CD8-positive, alpha-beta memory T cell (primary cell): Measurements from ENCODE around the gene MISP. TPM values are rescaled to one million over a fixed set of nuclear protein-coding genes. Genes with fewer than 3 reads are reported as not detected.
"Not testable (repeated sequence)": the region's sequence is repeated elsewhere in the genome, so short reads cannot be mapped to it uniquely, and the experiment has no call there.

Experiments used
- CTCF ChIA-PET: fragments of 350-600 bp; sonication (Branson Sonifier 250); formaldehyde crosslinking; loops from one replicate; lab custom pipeline; 2021; ENCODE audit warnings: antibody characterized with exemption; lab: Charles Lee
- POLR2A ChIA-PET: fragments of 350-600 bp; sonication (Branson Sonifier 250); formaldehyde crosslinking; loops from one replicate; lab custom pipeline; 2021; ENCODE audit warnings: antibody characterized with exemption; lab: Charles Lee
- DNase-seq, 5 donors: peaks; one replicate each; pipeline versions ENCODE4 v3.0.0 to v3.0.0-alpha.2; 2020 to 2022; ENCODE audit warnings: mixed read lengths in 1 of 5
- H3K27ac ChIP-seq: one replicate; pipeline ENCODE4 v1.7.0; 2013; ENCODE audit warnings: low read depth, mild to moderate bottlenecking, low read length, moderate library complexity
- H3K27me3 ChIP-seq: 2 replicates; pipeline ENCODE4 v1.7.0; 2013; ENCODE audit warnings: low read length, mild to moderate bottlenecking; ENCODE audit not compliant: insufficient read depth, poor library complexity, severe bottlenecking
- H3K36me3 ChIP-seq: 2 replicates; pipeline ENCODE4 v1.7.0; 2013; ENCODE audit warnings: mild to moderate bottlenecking, low read length, moderate library complexity; ENCODE audit not compliant: insufficient read depth
- H3K4me1 ChIP-seq: 2 replicates; pipeline ENCODE4 v1.7.0; 2013; ENCODE audit warnings: mild to moderate bottlenecking, low read length, moderate library complexity; ENCODE audit not compliant: insufficient read depth
- H3K4me3 ChIP-seq: 2 replicates; pipeline ENCODE4 v1.7.0; 2013; ENCODE audit warnings: mild to moderate bottlenecking, low read length
- H3K9me3 ChIP-seq: 2 replicates; pipeline ENCODE4 v1.7.0; 2013; ENCODE audit warnings: mild to moderate bottlenecking, low read length
- H3K27ac Mint-ChIP-seq, 8 donors: one replicate each; pipeline ENCODE4 v1.8.0; 2020 to 2021; ENCODE audit warnings: mixed read lengths in 8 of 8, mild to moderate bottlenecking in 6 of 8, inconsistent platforms in 3 of 8, moderate library complexity in 3 of 8
- H3K27me3 Mint-ChIP-seq, 2 donors: one replicate each; pipeline ENCODE4 v1.8.0; 2020 to 2021; ENCODE audit warnings: mixed read lengths in 2 of 2, mild to moderate bottlenecking in 1 of 2, moderate library complexity in 1 of 2
- H3K36me3 Mint-ChIP-seq, 3 donors: one replicate each; pipeline ENCODE4 v1.8.0; 2020 to 2021; ENCODE audit warnings: mixed read lengths in 3 of 3, inconsistent platforms in 1 of 3, mild to moderate bottlenecking in 1 of 3
- H3K4me1 Mint-ChIP-seq, 3 donors: one replicate each; pipeline ENCODE4 v1.8.0; 2020 to 2021; ENCODE audit warnings: mixed read lengths in 3 of 3, inconsistent platforms in 1 of 3, mild to moderate bottlenecking in 1 of 3
- H3K4me3 Mint-ChIP-seq, 7 donors: one replicate each; pipeline ENCODE4 v1.8.0; 2020 to 2021; ENCODE audit warnings: mixed read lengths in 7 of 7, mild to moderate bottlenecking in 6 of 7, moderate library complexity in 4 of 7, inconsistent platforms in 2 of 7
- H3K9me3 Mint-ChIP-seq, 5 donors: one replicate each; pipeline ENCODE4 v1.8.0; 2020 to 2022; ENCODE audit warnings: mixed read lengths in 5 of 5, mild to moderate bottlenecking in 3 of 5, moderate library complexity in 2 of 5, inconsistent platforms in 1 of 5
- polyA plus RNA-seq: library from polyadenylated mRNA; unstranded; fragments of 300-500 nt; fragmentation: Illumina TruSeq; gene quantifications from one replicate; pipeline ENCODE4 v1.2.3, GENCODE V29; 2021
- total RNA-seq, 2 experiments: library from RNA; stranded (reverse); gene quantifications; one replicate each; pipeline ENCODE4 v1.2.3, GENCODE V29; 2021

Gene MISP
- total and polyA plus RNA-seq, 3 experiments from 2014 or later: not detected

DNA sequence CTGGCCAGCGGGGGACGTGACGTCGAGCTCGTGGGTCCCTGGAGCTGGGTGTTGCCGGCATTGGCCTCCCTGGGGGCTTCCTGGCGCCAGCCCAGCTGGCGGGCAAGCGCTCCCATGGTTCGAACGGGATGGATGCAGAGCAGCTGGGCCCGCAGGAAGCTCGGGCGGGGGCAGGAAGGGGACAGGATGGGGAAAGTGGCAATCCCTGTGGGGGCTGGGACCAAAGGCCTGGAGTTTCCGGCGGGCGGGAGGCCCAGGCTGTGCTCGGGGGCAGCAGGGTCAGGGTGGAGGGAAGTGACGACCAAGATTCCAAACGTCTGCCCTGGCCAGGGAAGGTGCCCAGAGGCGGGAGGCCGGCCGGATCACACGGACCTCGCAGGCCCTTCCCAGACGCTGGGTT is 22.9 kb upstream of the MISP start:
- ChIA-PET CTCF (no interaction called here), POLR2A (no interaction called here)
- H3K4me3 ChIP-seq: no peak overlapping the region
- no peaks in the 10 kb centered on the region for H3K27me3 ChIP-seq
- H3K36me3 Mint-ChIP-seq: no peaks in the 10 kb centered on the region
- peaks cover 0 to 5% (median 0%) of the 10 kb centered on the region in 3 donors for H3K4me1 Mint-ChIP-seq
- H3K27ac ChIP-seq: no peak overlapping the region
- DNase-seq: no peak
- no peaks in the 10 kb centered on the region for H3K9me3 Mint-ChIP-seq
- peaks cover 8 to 9% of the 10 kb centered on the region in 2 donors for H3K27me3 Mint-ChIP-seq
- no peaks in the 10 kb centered on the region for H3K9me3 ChIP-seq
- no peak overlapping the region for H3K4me3 Mint-ChIP-seq
- no peaks in the 10 kb centered on the region for H3K36me3 ChIP-seq
- no peak overlapping the region for H3K27ac Mint-ChIP-seq
- H3K4me1 ChIP-seq: no peaks in the 10 kb centered on the region

DNA sequence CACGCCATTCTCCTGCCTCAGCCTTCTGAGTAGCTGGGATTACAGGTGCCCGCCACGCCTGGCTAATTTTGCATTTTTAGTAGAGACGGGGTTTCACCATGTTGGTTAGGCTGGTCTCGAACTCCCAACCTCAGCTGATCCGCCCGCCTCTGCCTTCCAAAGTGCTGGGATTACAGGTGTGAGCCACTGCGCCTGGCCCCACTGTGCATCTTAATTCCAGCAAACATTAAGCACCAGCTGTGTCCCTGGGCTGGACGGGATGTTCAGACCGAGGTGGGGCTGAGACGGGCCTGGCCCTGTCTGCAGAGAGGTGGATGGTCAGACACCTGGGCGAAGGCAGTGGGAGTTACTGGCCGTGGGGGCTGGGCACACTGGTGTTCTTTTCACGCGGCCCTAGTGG is 21.3 kb upstream of the MISP start:
- H3K27ac Mint-ChIP-seq, H3K36me3 Mint-ChIP-seq, POLR2A ChIA-PET, H3K4me3 ChIP-seq, H3K36me3 ChIP-seq, H3K27me3 ChIP-seq, H3K9me3 Mint-ChIP-seq, CTCF ChIA-PET, H3K4me1 ChIP-seq, DNase-seq, H3K27ac ChIP-seq, H3K4me3 Mint-ChIP-seq, H3K9me3 ChIP-seq: not testable (repeated sequence)
- H3K4me1 Mint-ChIP-seq: peaks cover 5 to 14% (median 5%) of the 10 kb centered on the region in 3 donors
- peaks cover 5 to 10% of the 10 kb centered on the region in 2 donors for H3K27me3 Mint-ChIP-seq

DNA sequence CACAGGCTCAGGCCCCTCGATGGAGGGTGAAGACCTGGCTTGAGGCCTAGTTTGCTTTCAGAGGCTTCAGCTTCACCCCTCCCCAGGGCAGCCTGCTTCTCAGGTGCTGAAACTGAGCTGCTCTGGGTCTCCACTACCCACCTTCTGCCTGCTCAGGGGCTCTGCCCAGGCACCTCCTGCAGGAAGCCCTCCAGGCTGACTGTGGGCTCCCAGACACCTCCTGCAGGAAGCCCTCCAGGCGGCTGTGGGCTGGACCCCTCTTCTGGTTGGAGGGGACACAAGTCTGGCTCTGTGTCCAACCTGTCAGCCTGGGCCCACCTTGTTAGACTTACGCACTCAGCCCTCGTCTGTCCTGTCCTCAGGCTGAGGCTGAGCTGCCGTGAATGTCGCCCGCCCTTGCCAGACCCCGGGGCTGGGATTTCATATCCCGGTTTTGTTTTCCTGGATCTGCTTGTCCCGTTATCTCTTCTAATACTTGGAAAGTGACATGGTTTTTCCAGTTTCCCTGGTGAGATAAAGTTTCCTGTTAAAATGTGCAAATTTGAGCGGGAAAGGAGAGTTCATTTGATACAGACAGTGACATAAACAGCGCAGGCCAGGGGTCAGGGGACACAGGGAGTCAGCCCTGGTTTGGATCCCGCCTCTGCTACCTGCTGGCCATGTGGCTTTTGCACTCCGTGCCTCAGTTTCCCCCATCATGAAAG is 20.8 kb upstream of the MISP start:
- H3K9me3 ChIP-seq: no peaks in the 10 kb centered on the region
- Mint-ChIP-seq H3K27me3 (peaks cover 5 to 10% of the 10 kb centered on the region in 2 donors), H3K36me3 (no peaks in the 10 kb centered on the region), H3K9me3 (no peaks in the 10 kb centered on the region), H3K27ac (no peak overlapping the region), H3K4me1 (peaks cover 5 to 14% (median 5%) of the 10 kb centered on the region in 3 donors), H3K4me3 (no peak overlapping the region)
- DNase-seq: no peak
- no peaks in the 10 kb centered on the region for H3K4me1 ChIP-seq
- POLR2A ChIA-PET: no interaction called here
- no peak overlapping the region for H3K27ac ChIP-seq
- CTCF ChIA-PET: no interaction called here
- no peaks in the 10 kb centered on the region for H3K36me3 ChIP-seq
- no peaks in the 10 kb centered on the region for H3K27me3 ChIP-seq
- H3K4me3 ChIP-seq: no peak overlapping the region

DNA sequence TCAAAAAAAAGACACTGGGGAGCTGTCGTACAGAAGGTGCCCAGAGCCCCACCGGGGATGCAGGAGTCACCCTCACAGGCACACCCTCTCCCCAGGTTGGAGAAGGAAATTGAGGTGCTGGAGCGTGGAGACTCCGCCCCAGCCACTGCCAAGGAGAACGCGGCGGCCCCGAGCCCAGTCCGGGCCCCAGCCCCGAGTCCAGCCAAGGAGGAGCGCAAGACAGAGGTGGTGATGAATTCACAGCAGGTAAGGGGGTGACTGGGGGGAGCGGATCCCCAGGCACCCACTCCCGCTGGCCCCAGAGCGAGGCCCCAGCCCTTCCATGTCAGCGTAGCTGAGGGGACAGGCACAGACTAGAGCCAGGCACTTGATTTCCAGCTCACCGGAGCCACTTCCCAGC is 19.9 kb upstream of the MISP start:
- no peaks in the 10 kb centered on the region for H3K36me3 Mint-ChIP-seq
- Histone ChIP-seq H3K27me3 (no peaks in the 10 kb centered on the region), H3K4me1 (no peaks in the 10 kb centered on the region), H3K36me3 (no peaks in the 10 kb centered on the region), H3K27ac (no peak overlapping the region), H3K9me3 (no peaks in the 10 kb centered on the region), H3K4me3 (no peak overlapping the region)
- no peaks in the 10 kb centered on the region for H3K9me3 Mint-ChIP-seq
- peak overlapping the region in 1 of 8 donors; percentile 54 for H3K27ac Mint-ChIP-seq
- ChIA-PET CTCF (interaction anchor here (1.5 kb wide), 1 partner anchor 27 kb away, joined by 3 read pairs; no protein-coding TSS in a partner anchor), POLR2A (no interaction called here)
- no peak overlapping the region for H3K4me3 Mint-ChIP-seq
- peaks cover 5 to 14% (median 5%) of the 10 kb centered on the region in 3 donors for H3K4me1 Mint-ChIP-seq
- DNase-seq: no peak
- H3K27me3 Mint-ChIP-seq: peaks cover 0 to 6% of the 10 kb centered on the region in 2 donors

DNA sequence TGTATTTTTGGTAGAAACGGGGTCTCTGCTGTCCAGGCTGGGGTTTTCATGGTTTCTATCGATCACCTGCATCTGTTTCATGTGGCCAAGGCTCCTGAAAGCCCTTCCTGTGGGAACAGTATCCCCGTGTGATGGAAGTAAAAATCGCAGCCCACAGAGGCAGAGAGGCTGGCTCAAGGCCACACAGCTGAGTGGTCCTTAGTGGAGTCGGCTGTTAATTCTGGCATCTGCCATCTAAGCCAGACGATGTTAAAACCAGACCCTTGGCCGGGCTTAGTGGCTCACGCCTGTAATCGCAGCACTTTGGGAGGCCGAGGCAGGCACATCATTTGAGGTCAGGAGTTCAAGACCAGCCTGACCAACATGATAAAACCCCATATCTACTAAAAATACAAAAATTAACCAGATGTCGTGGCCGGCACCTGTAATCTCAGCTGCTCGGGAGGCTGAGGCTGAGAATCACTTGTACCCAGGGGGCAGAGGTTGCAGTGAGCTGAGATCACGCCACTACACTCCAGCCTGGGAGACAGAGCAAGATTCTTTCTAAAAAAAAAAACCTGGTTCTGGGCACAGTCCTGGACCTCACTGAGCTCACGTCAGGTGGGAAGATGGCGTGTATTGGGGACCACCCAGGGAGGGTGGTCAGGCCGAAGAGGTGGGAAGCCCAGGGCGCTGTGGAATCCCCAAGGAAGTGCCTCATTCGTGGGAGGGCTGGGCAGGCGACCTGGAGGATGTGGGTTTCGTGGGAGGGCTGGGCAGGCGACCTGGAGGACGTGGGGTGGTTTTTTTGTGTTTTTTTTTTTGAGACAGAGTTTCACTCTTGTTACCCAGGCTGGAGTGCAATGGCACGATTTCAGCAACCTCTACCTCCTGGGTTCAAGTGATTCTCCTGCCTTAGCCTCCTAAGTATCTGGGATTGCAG is 18.5 kb upstream of the MISP start:
- no peaks in the 10 kb centered on the region for H3K27me3 ChIP-seq
- ChIA-PET CTCF (interaction anchor here (1.4 to 1.6 kb wide), 3 partner anchors 29 to 148 kb away, joined by 3 to 6 read pairs (median 3); no protein-coding TSS in a partner anchor), POLR2A (interaction anchor here (0.6 kb wide), 1 partner anchor 54 kb away, joined by 4 read pairs; no protein-coding TSS in a partner anchor)
- Mint-ChIP-seq H3K27me3 (peaks cover 2 to 3% of the 10 kb centered on the region in 2 donors), H3K4me3 (peak overlapping the region in 1 of 7 donors; percentile 77), H3K27ac (peak overlapping the region in 1 of 8 donors; percentile 74), H3K4me1 (peaks cover 5 to 14% (median 5%) of the 10 kb centered on the region in 3 donors), H3K9me3 (no peaks in the 10 kb centered on the region), H3K36me3 (no peaks in the 10 kb centered on the region)
- no peaks in the 10 kb centered on the region for H3K36me3 ChIP-seq
- H3K9me3 ChIP-seq: no peaks in the 10 kb centered on the region
- no peaks in the 10 kb centered on the region for H3K4me1 ChIP-seq
- no peak overlapping the region for H3K4me3 ChIP-seq
- DNase-seq: no peak
- H3K27ac ChIP-seq: no peak overlapping the region

DNA sequence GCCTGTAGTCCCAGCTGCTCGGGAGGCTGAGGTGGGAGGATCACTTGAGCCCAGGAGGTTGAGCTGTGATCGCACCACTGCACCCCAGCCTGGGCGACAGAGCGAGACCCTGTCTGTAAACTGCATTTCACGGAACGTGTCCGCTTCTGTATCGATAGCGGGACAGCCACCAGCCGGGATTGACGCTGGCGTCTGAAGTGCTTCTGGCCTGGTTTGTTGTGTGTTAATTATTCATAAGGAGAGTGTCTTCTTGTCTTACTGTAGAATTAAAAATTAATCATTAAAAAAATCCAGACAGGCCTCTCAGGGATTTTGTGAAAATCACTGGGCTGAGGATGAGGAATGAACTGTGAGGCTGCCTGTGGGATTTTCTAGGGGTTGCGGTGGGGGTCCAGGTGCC is 16.2 kb upstream of the MISP start:
- no peaks in the 10 kb centered on the region for H3K9me3 ChIP-seq
- peaks cover 3 to 4% of the 10 kb centered on the region in 2 donors for H3K27me3 Mint-ChIP-seq
- H3K27me3 ChIP-seq: no peaks in the 10 kb centered on the region
- no peaks in the 10 kb centered on the region for H3K36me3 Mint-ChIP-seq
- CTCF ChIA-PET: interaction anchor here (0.6 to 1.4 kb wide), 6 partner anchors 56 to 223 kb away, joined by 3 to 13 read pairs (median 3); no protein-coding TSS in a partner anchor
- no peaks in the 10 kb centered on the region for H3K4me1 ChIP-seq
- no peaks in the 10 kb centered on the region for H3K36me3 ChIP-seq
- DNase-seq: no peak
- H3K4me1 Mint-ChIP-seq: peaks cover 5 to 14% (median 5%) of the 10 kb centered on the region in 3 donors
- no peak overlapping the region for H3K4me3 ChIP-seq
- H3K27ac ChIP-seq: no peak overlapping the region
- POLR2A ChIA-PET: interaction anchor here (0.9 kb wide), 1 partner anchor 72 kb away, joined by 3 read pairs; the partner anchor contains the start of gene RNF126
- H3K4me3 Mint-ChIP-seq: peak overlapping the region in 1 of 7 donors; percentile 32
- peak overlapping the region in 1 of 8 donors; percentile 22 for H3K27ac Mint-ChIP-seq
- no peaks in the 10 kb centered on the region for H3K9me3 Mint-ChIP-seq

DNA sequence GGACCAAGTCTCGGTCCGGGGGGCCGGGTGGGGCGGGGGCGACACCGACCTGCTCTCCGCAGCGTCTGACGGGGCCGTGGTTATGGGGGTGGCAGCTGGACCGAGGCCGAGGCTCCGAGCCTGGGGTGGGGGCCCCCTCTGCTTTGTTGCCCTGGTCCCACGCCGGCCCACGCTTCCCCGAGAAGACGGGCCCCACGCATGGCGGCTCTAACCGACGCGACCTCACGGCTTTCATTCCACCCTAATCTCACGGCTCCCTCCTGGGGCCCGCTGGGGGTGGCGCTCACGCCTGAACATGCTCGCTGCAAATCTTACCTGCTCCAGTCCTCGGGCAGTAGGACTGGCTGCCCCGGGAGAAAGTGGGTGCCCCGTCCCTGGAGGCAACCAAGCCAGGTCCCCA is 14.8 kb upstream of the MISP start:
- Mint-ChIP-seq H3K4me1 (peaks cover 5 to 14% (median 5%) of the 10 kb centered on the region in 3 donors), H3K27me3 (peaks cover 4% of the 10 kb centered on the region in 2 donors), H3K9me3 (no peaks in the 10 kb centered on the region), H3K4me3 (no peak overlapping the region), H3K27ac (no peak overlapping the region), H3K36me3 (no peaks in the 10 kb centered on the region)
- no peak for DNase-seq
- Histone ChIP-seq H3K27me3 (no peaks in the 10 kb centered on the region), H3K9me3 (no peaks in the 10 kb centered on the region), H3K4me1 (no peaks in the 10 kb centered on the region), H3K27ac (no peak overlapping the region), H3K36me3 (no peaks in the 10 kb centered on the region), H3K4me3 (no peak overlapping the region)
- CTCF ChIA-PET: no interaction called here
- POLR2A ChIA-PET: no interaction called here
